Kidney (tissue), 14 donors: ENCODE measurements around the gene ALOX15. TPM values are rescaled to one million over a fixed set of nuclear protein-coding genes. Genes with fewer than 3 reads are reported as not detected.

Source experiments
- DNase-seq, 5 donors: peaks; one replicate each; pipeline ENCODE4 v3.0.0-alpha.2; 2013 to 2020
- FAIRE-seq: peaks from 2 replicates; lab custom pipeline; 2012; peaks lifted over from hg19 to GRCh38; lab: Jason Lieb, UNC
- H3K27ac ChIP-seq, 2 donors: one replicate each; pipeline ENCODE4 v1.7.0; 2013; ENCODE audit warnings: low read depth in 2 of 2, low read length in 2 of 2, inconsistent platforms in 1 of 2
- H3K27me3 ChIP-seq: one replicate; pipeline ENCODE4 v1.7.1; 2013; ENCODE audit warnings: low read length, inconsistent platforms; ENCODE audit not compliant: control insufficient read depth, insufficient read depth
- H3K36me3 ChIP-seq, 3 donors: one replicate each; pipeline versions ENCODE4 v1.7.0 to v1.7.1; 2013; ENCODE audit warnings: low read length in 3 of 3, control low read depth in 1 of 3, inconsistent platforms in 1 of 3; ENCODE audit not compliant: insufficient read depth in 3 of 3, control insufficient read depth in 2 of 3
- H3K4me1 ChIP-seq, 3 donors: one replicate each; pipeline versions ENCODE4 v1.7.0 to v1.7.1; 2013; ENCODE audit warnings: low read length in 3 of 3, inconsistent platforms in 1 of 3, low read depth in 1 of 3; ENCODE audit not compliant: control insufficient read depth in 2 of 3, insufficient read depth in 2 of 3
- H3K4me3 ChIP-seq, 3 donors: one replicate each; pipeline versions ENCODE4 v1.7.0 to v1.8.1; 2013; ENCODE audit warnings: low read length in 3 of 3, control low read depth in 1 of 3, inconsistent platforms in 1 of 3
- H3K9ac ChIP-seq, 3 donors: one replicate each; pipeline versions ENCODE4 v1.7.0 to v1.7.1; 2013; ENCODE audit warnings: low read length in 3 of 3, control low read depth in 1 of 3, inconsistent platforms in 1 of 3
- H3K9me3 ChIP-seq, 3 donors: one replicate each; pipeline versions ENCODE4 v1.7.0 to v1.7.1; 2013; ENCODE audit warnings: low read length in 3 of 3, control low read depth in 1 of 3, inconsistent platforms in 1 of 3; ENCODE audit not compliant: control insufficient read depth in 2 of 3, insufficient read depth in 1 of 3
- CTCF ChIP-seq: IDR thresholded peaks from 3 replicates; pipeline ENCODE4 v1.5.1; 2012; ENCODE audit warnings: mild to moderate bottlenecking, moderate library complexity, borderline replicate concordance; ENCODE audit not compliant: insufficient read depth; ENCODE audit errors: extremely low read depth
- intact Hi-C: fragments of 100-400 bp; cut with DNase I; formaldehyde crosslinking; loops from one replicate; pipeline ENCODE4 v1.11.1; 2022
- polyA plus RNA-seq: library from polyadenylated mRNA; stranded (reverse); fragments of 350-450 nt; fragmentation: Illumina TruSeq; extraction: RNeasy Lipid Tissue Mini Kit (QIAGEN cat#74804); gene quantifications from one replicate; pipeline ENCODE4 v1.2.3, GENCODE V29; 2014; ENCODE audit warnings: low read depth, low replicate concordance; ENCODE audit not compliant: insufficient read depth
- total RNA-seq: library from RNA; stranded (reverse); fragmentation: NEBNext Ultra II Directional; extraction: Animal tissue kit (Norgen Biotek cat#: 25700); gene quantifications from one replicate; pipeline ENCODE4 v1.2.1, GENCODE V29; 2021
- donor health status: control.
- donor health status: control.
- donor health status: control.
- donor health status: control.
- donor health status: control.
- donor health status: DM: yes; HTN: yes; CAD: no.
- donor health status: Normal renal cell carcinoma (clear cell type).

ALOX15 gene
- total and polyA plus RNA-seq, 2 donors from 2014 or later: not detected

DNA sequence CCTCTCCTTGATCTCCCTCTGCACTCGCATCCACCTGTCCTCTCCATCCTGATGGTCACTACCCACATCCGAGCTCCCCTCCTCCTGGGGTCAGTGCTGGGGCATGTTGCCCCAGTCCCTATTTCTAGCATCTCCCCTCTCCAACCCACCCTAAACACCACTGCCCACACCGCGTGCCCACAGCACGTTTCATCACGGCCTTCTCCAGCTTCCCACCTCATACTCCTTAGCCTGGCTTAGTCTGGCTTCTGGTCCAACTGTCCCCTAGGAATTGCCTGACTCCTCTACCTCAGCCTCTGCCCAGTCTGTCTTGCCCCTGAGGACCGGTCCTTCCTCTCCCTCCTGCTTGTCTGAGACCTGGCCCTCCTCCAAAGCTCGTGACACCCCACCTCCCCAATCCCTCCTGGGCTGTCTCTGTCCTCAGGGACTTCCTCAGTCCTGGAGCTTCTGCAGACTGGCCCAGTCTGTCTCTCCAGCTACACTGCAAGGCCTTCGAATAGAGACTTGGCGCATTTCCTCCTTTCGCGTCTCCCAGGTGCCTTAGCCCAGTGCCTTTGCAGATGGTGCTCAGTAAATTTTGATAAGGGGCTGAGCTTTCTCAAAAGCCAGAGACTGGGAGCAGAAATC, 4.9 kb downstream of the ALOX15 start:
- Histone ChIP-seq H3K27me3 (peaks cover 10% of the 10 kb centered on the region), H3K9me3 (no peaks in the 10 kb centered on the region), H3K4me3 (no peak overlapping the region), H3K4me1 (peaks cover 0 to 4% (median 0%) of the 10 kb centered on the region in 3 donors), H3K9ac (no peak overlapping the region), H3K36me3 (no peaks in the 10 kb centered on the region), H3K27ac (no peak overlapping the region)
- TF ChIP-seq CTCF: no peak
- intact Hi-C loops: no loop called here
- FAIRE-seq (no peak), DNase-seq (no peak)

DNA sequence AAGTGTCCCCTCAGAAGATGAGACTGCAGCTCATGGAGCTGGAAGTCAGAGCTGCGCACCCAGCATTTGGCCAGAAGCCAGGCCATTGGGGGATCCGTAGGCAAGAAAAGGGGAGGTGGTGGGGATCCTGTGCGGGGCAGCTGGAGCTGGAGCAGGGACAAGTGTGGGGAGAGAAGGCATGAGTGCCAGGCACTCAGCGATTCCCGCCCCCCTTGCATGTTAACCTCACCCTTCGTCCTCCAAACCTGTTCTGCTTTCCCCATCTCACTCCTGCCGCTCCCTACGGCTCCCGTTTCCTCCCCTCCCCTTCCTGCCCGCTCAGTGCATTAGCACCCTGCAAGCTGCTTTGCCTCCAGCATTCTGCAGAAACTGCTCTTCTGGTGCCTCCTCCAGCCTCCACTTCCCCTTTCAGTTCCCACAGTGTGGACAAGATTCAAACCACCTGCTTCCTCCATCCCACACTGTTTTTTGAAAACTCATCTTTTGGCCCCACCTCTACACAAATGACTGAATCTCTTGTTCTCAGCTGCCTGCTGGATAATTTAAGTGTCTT, 5.6 kb downstream of the ALOX15 start:
- no peak for TF ChIP-seq CTCF
- Histone ChIP-seq H3K27me3 (peaks cover 8% of the 10 kb centered on the region), H3K9me3 (no peaks in the 10 kb centered on the region), H3K36me3 (no peaks in the 10 kb centered on the region), H3K9ac (no peak overlapping the region), H3K27ac (no peak overlapping the region), H3K4me3 (no peak overlapping the region), H3K4me1 (peaks cover 0 to 2% (median 0%) of the 10 kb centered on the region in 3 donors)
- DNase-seq (no peak), FAIRE-seq (no peak)
- intact Hi-C loops: no loop called here

DNA sequence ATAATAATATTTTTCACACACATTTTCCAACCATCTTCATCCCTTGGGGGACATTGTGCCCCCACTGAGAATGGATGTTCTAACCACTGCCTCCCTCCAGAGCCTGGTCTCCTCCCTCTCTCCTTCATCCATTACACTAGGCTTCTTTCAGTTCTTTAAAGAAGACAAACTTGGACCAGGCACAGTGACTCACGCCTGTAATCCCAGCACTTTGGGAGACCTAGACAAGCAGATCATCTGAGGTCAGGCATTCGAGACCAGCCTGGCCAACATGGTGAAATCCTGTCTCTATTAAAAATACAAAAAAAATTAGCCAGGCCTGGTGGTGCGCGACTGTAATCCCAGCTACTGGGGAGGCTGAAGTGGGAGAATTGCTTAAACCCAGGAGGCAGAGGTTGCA, 6.5 kb downstream of the ALOX15 start:
- Histone ChIP-seq H3K9me3 (no peaks in the 10 kb centered on the region), H3K36me3 (no peaks in the 10 kb centered on the region), H3K27me3 (peaks cover 8% of the 10 kb centered on the region), H3K9ac (no peak overlapping the region), H3K27ac (no peak overlapping the region), H3K4me1 (peaks cover 0 to 2% (median 0%) of the 10 kb centered on the region in 3 donors), H3K4me3 (no peak overlapping the region)
- TF ChIP-seq CTCF: no peak
- intact Hi-C loops: no loop called here
- no peak for DNase-seq
- FAIRE-seq: no peak
